ENCODE data around the gene NCR2.

- TF ChIP-seq NFIC (IDR thresholded peaks at IDR 0.05) (no peak), REST (IDR thresholded peaks at IDR 0.05; ENCODE audit: low read depth) (no peak), TCF12 (IDR thresholded peaks at IDR 0.05; ENCODE audit: low read depth) (no peak), EP300 (IDR thresholded peaks at IDR 0.05; ENCODE audit: borderline replicate concordance) (no peak), RAD21 (IDR thresholded peaks at IDR 0.05; ENCODE audit: low read depth) (no peak), YY1 (IDR thresholded peaks at IDR 0.05; ENCODE audit: low read depth) (no peak), TAF1 (IDR thresholded peaks at IDR 0.05; ENCODE audit: low read depth) (no peak), CEBPB (IDR thresholded peaks at IDR 0.05) (no peak), CREB1 (IDR thresholded peaks at IDR 0.05; ENCODE audit: low read depth) (no peak), EGR1 (IDR thresholded peaks at IDR 0.05) (no peak)
Observed at GRCh38 chr6:41372832-41373626, 37.6 kb downstream of the NCR2 start.

Measured in Ishikawa (cell line).